Karpas-422 (cell line): ENCODE measurements around the gene STAT5B. TPM values are rescaled to one million over a fixed set of nuclear protein-coding genes. Genes with fewer than 3 reads are reported as not detected.
A peak's percentile ranks its signal among the peaks of the same experiment; 100 is the strongest.

ENCODE experiments used
- DNase-seq: peaks from one replicate; pipeline ENCODE4 v3.0.0-alpha.2; 2015
- H2AFZ ChIP-seq: fragments of 200-600 bp; sonication (generic); 2 replicates; pipeline ENCODE4 v1.6.1; 2014; ENCODE audit warnings: antibody characterized with exemption, low read length, mixed read lengths
- H3K27ac ChIP-seq: fragments of 200-600 bp; sonication (generic); 2 replicates; pipeline ENCODE4 v1.5.1; 2014; ENCODE audit warnings: mild to moderate bottlenecking, low read length, moderate library complexity
- H3K27me3 ChIP-seq: fragments of 200-600 bp; sonication (generic); 2 replicates; pipeline ENCODE4 v1.6.1; 2014; ENCODE audit warnings: low read length, mixed read lengths
- H3K36me3 ChIP-seq: fragments of 200-600 bp; sonication (generic); 2 replicates; pipeline ENCODE4 v1.6.1; 2014; ENCODE audit warnings: low read length, mixed read lengths; ENCODE audit not compliant: insufficient read depth
- H3K4me1 ChIP-seq: fragments of 200-600 bp; sonication (generic); 2 replicates; pipeline ENCODE4 v1.6.1; 2014; ENCODE audit warnings: mild to moderate bottlenecking, low read length, mixed read lengths
- H3K4me2 ChIP-seq: fragments of 200-600 bp; sonication (generic); 2 replicates; pipeline ENCODE4 v1.6.1; 2014; ENCODE audit warnings: low read length, low read depth, mild to moderate bottlenecking; ENCODE audit not compliant: poor library complexity, severe bottlenecking
- H3K4me3 ChIP-seq: fragments of 200-600 bp; sonication (generic); 2 replicates; pipeline ENCODE4 v1.5.1; 2014; ENCODE audit warnings: mild to moderate bottlenecking, antibody characterized with exemption, low read length, mixed read lengths
- H3K79me2 ChIP-seq: fragments of 200-600 bp; sonication (generic); 2 replicates; pipeline ENCODE4 v1.6.1; 2014; ENCODE audit warnings: mild to moderate bottlenecking, low read length, mixed read lengths
- H3K9ac ChIP-seq: fragments of 200-600 bp; sonication (generic); 2 replicates; pipeline ENCODE4 v1.6.0; 2014; ENCODE audit warnings: low read length
- H3K9me2 ChIP-seq: fragments of 200-600 bp; sonication (generic), shearing (Covaris generic); replicated peaks from 2 replicates; pipeline ENCODE4 v1.6.0; 2014; ENCODE audit warnings: mild to moderate bottlenecking, low read length, moderate library complexity; ENCODE audit not compliant: insufficient read depth
- H3K9me3 ChIP-seq: fragments of 300-700, 200-600 bp; sonication (generic); 2 replicates; pipeline ENCODE4 v1.6.1; 2014; ENCODE audit warnings: low read length, mixed read lengths
- H4K20me1 ChIP-seq: fragments of 200-600 bp; sonication (generic); 2 replicates; pipeline ENCODE4 v1.6.1; 2014; ENCODE audit warnings: mild to moderate bottlenecking, antibody characterized with exemption, low read length, low read depth; ENCODE audit not compliant: insufficient read depth
- total RNA-seq: library from RNA; depleted of rRNA; stranded (reverse); fragments of >200 nt; shearing (Covaris generic); gene quantifications from 2 replicates; pipeline ENCODE4 v1.2.3, GENCODE V29; 2014; ENCODE audit warnings: low replicate concordance

Gene STAT5B
- total RNA-seq, 1 experiment from 2014 or later = 110 TPM

DNA sequence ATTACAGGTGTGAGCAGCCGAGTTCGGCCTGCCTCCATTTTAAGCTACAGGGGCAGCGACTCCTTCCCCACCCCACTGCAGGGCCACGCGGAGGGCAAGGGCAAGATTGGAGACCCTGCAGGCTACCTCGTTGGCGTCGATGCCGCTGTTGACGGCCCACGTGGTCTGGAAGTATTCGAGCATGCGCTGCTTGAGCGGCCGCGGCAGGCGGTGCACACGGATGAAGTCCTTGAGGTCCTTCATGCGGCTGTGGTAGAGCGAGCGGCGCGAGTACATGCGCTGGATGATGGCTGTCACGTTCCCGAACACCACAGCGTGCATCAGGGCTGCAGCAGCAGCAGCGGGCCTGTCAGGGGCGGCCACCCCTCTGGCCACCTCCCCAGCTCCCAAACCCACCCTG, 106.8 kb downstream of the STAT5B start:
- no peaks in the 10 kb centered on the region for H3K36me3 ChIP-seq
- H3K9ac ChIP-seq = no peak overlapping the region
- no peaks in the 10 kb centered on the region for H3K79me2 ChIP-seq
- no peak for DNase-seq
- no peaks in the 10 kb centered on the region for H3K9me3 ChIP-seq
- no peak overlapping the region for H3K4me3 ChIP-seq
- no peaks in the 10 kb centered on the region for H3K27me3 ChIP-seq
- H4K20me1 ChIP-seq = no peaks in the 10 kb centered on the region
- H3K4me1 ChIP-seq = peaks cover 3% of the 10 kb centered on the region; the same call in 1 of the 2 replicates
- H3K9me2 ChIP-seq = no peaks in the 10 kb centered on the region
- H3K4me2 ChIP-seq = no peak overlapping the region
- H3K27ac ChIP-seq = no peak overlapping the region
- no peak overlapping the region for H2AFZ ChIP-seq

DNA sequence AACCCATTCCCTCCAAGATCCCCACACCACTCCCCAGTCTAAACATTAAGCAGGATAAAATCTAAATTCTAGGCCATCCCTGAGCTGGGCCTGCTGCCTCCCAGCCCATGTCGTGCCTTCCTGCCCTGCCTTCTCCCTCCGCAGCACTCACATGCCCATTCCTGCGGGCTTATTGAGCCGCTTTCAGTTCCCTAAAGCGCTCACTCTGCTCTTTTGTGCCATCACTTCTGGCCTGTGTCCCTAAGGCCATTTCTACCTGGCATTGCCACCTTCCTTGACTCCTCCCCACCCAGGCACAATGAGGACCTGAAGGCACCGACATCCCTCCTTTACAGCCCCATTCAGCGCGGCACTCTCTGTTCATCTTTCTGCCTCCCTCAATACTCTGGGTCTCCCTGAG, 108.4 kb downstream of the STAT5B start:
- Histone ChIP-seq H3K4me1 (no peaks in the 10 kb centered on the region), H3K9me2 (no peaks in the 10 kb centered on the region), H3K27ac (no peak overlapping the region), H4K20me1 (no peaks in the 10 kb centered on the region), H3K9me3 (no peaks in the 10 kb centered on the region), H3K4me3 (no peak overlapping the region), H3K27me3 (no peaks in the 10 kb centered on the region), H3K4me2 (no peak overlapping the region), H3K79me2 (no peaks in the 10 kb centered on the region), H3K36me3 (no peaks in the 10 kb centered on the region), H3K9ac (no peak overlapping the region), H2AFZ (no peak overlapping the region)
- no peak for DNase-seq

GRCh38 chr17:42166196-42166763, 109.9 kb downstream of the STAT5B start:
- H4K20me1 ChIP-seq = no peaks in the 10 kb centered on the region
- no peak overlapping the region for H3K4me3 ChIP-seq
- H3K9me2 ChIP-seq = no peaks in the 10 kb centered on the region
- H3K27me3 ChIP-seq = no peaks in the 10 kb centered on the region
- H3K4me2 ChIP-seq = no peak overlapping the region
- DNase-seq = no peak
- H3K27ac ChIP-seq = no peak overlapping the region
- H2AFZ ChIP-seq = no peak overlapping the region
- no peaks in the 10 kb centered on the region for H3K9me3 ChIP-seq
- H3K79me2 ChIP-seq = no peaks in the 10 kb centered on the region
- H3K9ac ChIP-seq = no peak overlapping the region
- H3K36me3 ChIP-seq = no peaks in the 10 kb centered on the region
- no peaks in the 10 kb centered on the region for H3K4me1 ChIP-seq

GRCh38 chr17:42165751-42166150, 110.4 kb downstream of the STAT5B start:
- H3K36me3 ChIP-seq = no peaks in the 10 kb centered on the region
- DNase-seq = no peak
- no peak overlapping the region for H2AFZ ChIP-seq
- no peaks in the 10 kb centered on the region for H3K4me1 ChIP-seq
- no peaks in the 10 kb centered on the region for H4K20me1 ChIP-seq
- no peak overlapping the region for H3K4me3 ChIP-seq
- no peak overlapping the region for H3K9ac ChIP-seq
- H3K79me2 ChIP-seq = no peaks in the 10 kb centered on the region
- no peaks in the 10 kb centered on the region for H3K9me2 ChIP-seq
- no peaks in the 10 kb centered on the region for H3K9me3 ChIP-seq
- H3K27ac ChIP-seq = no peak overlapping the region
- no peak overlapping the region for H3K4me2 ChIP-seq
- no peaks in the 10 kb centered on the region for H3K27me3 ChIP-seq

GRCh38 chr17:42163696-42164407, 112.3 kb downstream of the STAT5B start:
- H3K27ac ChIP-seq = no peak overlapping the region
- DNase-seq = no peak
- no peaks in the 10 kb centered on the region for H3K27me3 ChIP-seq
- no peaks in the 10 kb centered on the region for H3K9me2 ChIP-seq
- H3K4me1 ChIP-seq = no peaks in the 10 kb centered on the region
- H3K4me2 ChIP-seq = no peak overlapping the region
- no peak overlapping the region for H3K4me3 ChIP-seq
- no peaks in the 10 kb centered on the region for H3K9me3 ChIP-seq
- H2AFZ ChIP-seq = no peak overlapping the region
- no peaks in the 10 kb centered on the region for H3K36me3 ChIP-seq
- no peak overlapping the region for H3K9ac ChIP-seq
- no peaks in the 10 kb centered on the region for H3K79me2 ChIP-seq
- H4K20me1 ChIP-seq = no peaks in the 10 kb centered on the region

DNA sequence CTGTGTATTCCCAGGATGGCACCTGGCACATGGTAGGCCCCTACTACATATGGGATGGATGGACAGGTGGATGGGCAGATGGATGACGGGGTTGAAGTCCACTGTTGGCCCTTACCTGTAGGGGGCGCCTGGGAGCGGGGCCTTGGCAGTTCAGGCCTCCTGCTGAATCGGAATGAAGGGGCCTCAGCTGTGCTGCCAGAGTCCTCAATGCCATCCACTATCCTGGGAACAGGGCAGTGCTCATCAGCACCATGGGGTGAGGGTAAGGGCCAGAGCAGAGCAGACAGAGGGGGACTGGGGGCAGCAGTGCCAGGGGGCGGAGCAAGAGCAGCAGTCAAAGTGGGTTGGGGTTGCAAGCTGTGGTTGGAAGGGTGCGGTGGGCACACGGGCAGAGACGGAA, 113.1 kb downstream of the STAT5B start:
- Histone ChIP-seq H2AFZ (no peak overlapping the region), H3K4me1 (no peaks in the 10 kb centered on the region), H3K36me3 (no peaks in the 10 kb centered on the region), H3K79me2 (no peaks in the 10 kb centered on the region), H3K27ac (no peak overlapping the region), H3K4me2 (no peak overlapping the region), H3K9me2 (no peaks in the 10 kb centered on the region), H3K4me3 (no peak overlapping the region), H4K20me1 (no peaks in the 10 kb centered on the region), H3K9me3 (no peaks in the 10 kb centered on the region), H3K27me3 (no peaks in the 10 kb centered on the region), H3K9ac (0 out of 2 replicates have a peak overlapping the region, but pooled peaks have one; percentile 24)
- DNase-seq = peak; percentile 86

GRCh38 chr17:42160531-42160910, 115.7 kb downstream of the STAT5B start:
- no peak overlapping the region for H3K4me2 ChIP-seq

DNA sequence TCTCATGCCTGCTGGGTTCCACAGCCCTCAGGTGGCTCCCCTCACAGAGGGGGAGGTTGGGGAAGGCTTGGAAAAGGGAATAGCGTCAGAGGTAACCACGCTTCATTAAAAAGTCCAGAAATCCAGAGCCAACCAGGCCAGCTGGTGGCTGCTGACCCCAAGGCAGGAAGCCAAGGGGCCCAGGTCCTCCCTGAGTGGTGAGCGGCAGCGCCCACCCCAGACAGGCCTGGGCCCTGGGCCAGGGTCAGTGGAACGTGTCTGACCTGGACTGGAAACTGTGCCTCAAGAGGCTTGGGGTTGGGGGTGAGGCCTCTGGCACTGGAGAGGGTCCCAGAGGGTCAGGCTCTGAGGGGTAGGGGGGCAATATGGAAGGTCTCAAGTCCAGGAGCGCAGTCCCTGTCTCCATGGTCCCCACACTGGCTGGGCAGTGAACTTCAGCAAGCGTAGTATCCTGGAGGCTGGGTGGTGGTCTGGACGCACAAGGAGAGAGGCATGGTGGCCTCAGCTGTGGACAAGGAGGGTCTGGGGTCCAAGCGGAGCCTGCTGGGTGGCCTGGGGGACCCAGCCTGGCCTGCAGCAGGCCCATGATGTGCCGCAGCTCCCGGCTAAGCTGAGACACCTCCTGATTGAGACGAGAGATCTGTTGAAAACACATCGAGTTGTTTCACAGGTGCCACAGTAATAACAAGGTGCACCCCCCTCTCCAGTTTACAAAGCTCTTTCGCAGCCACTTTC, 116.2 kb downstream of the STAT5B start:
- no peak overlapping the region for H3K27ac ChIP-seq
- H3K4me1 ChIP-seq = peaks cover 4% of the 10 kb centered on the region; the same call in 1 of the 2 replicates
- no peak overlapping the region for H3K4me3 ChIP-seq
- no peaks in the 10 kb centered on the region for H3K9me2 ChIP-seq
- no peak overlapping the region for H2AFZ ChIP-seq
- H3K27me3 ChIP-seq = no peaks in the 10 kb centered on the region
- DNase-seq = no peak
- no peaks in the 10 kb centered on the region for H4K20me1 ChIP-seq
- H3K36me3 ChIP-seq = no peaks in the 10 kb centered on the region
- no peak overlapping the region for H3K4me2 ChIP-seq
- H3K9me3 ChIP-seq = no peaks in the 10 kb centered on the region
- H3K9ac ChIP-seq = no peak overlapping the region
- H3K79me2 ChIP-seq = no peaks in the 10 kb centered on the region

More at GRCh38 chr17:42160531-42160910, 115.7 kb downstream of the STAT5B start:
- Histone ChIP-seq H3K36me3 (no peaks in the 10 kb centered on the region), H3K4me1 (peaks cover 4% of the 10 kb centered on the region; the same call in 1 of the 2 replicates), H3K9me3 (no peaks in the 10 kb centered on the region), H3K79me2 (no peaks in the 10 kb centered on the region), H3K9me2 (no peaks in the 10 kb centered on the region), H2AFZ (no peak overlapping the region), H4K20me1 (no peaks in the 10 kb centered on the region), H3K27me3 (no peaks in the 10 kb centered on the region), H3K27ac (no peak overlapping the region), H3K9ac (no peak overlapping the region), H3K4me3 (no peak overlapping the region)
- no peak for DNase-seq
